ENCODE measurements around the gene EXOC3L4. TPM values are rescaled to one million over a fixed set of nuclear protein-coding genes. Genes with fewer than 3 reads are reported as not detected.

The EXOC3L4 gene
- total RNA-seq, 1 donor from 2014 or later: not detected

DNA sequence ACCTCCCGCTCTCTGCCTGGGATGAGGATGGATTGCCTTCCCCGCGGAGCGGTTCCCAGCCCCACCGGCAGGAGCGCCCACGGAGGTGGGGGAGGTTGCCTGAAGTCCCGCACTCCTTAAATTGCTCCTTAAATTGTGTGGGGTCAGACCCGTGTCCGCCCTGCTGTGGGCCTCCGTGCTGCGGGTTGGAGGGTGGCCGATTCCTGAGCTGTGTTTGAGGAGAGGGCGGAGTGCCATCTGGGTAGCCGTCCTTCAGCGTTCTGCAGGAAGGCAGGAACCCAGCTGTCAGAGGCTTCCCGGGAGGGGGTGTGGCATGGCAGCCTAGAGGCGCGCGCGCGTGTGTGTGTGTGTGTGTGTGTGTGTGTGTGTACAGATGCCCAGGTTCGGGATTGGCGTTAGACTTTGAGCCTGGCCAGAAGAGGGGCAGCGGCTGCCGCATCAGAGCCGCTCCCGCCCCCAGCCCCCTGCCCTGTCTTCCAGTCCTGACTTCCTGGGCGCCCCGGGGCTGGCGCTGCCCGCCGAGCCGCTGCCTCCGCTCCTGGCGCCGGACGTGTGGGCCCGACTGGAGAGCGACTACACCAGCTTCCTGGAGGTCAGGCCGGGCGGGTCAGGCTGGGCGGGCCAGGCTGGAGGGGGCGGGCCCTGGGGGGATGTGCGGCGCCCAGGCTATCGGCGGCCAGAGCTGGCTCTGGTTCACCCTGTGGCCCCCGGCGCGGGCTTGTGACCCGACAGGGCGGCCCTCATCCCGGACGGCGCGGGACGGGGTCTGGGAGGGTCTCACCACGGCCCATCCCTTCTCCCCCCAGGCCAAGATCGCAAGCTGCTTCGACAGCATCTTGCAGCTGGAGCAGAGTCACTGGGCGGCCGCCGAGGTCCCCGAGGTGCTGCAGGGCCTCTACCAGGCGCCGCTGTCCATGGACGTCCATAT is 9.2 kb downstream of the EXOC3L4 start:
- Histone ChIP-seq H3K9me3 (no peaks in the 10 kb centered on the region), H3K4me3 (peak overlapping the region; percentile 36 to 47), H3K27ac (no peak overlapping the region), H3K36me3 (no peaks in the 10 kb centered on the region), H3K27me3 (peaks cover 28% of the 10 kb centered on the region), H3K4me1 (peaks cover 3 to 13% of the 10 kb centered on the region in 2 donors)
- intact Hi-C loops (cut with DNase I): loop anchor here (2.0 to 10.0 kb wide), 2 partner anchors 81 to 409 kb away; no protein-coding TSS in a partner anchor
- no peak for DNase-seq (ENCODE audit: low spot score in 2 of 2)
- peak in 1 of 3 experiments; percentile 5 for TF ChIP-seq CTCF (IDR thresholded peaks at IDR 0.05)

- no peak for DNase-seq (ENCODE audit: low spot score in 2 of 2)
- H3K9me3 ChIP-seq: no peaks in the 10 kb centered on the region
- peaks cover 28% of the 10 kb centered on the region for H3K27me3 ChIP-seq
- peak overlapping the region in 1 of 2 donors; percentile 11 for H3K4me3 ChIP-seq
- H3K27ac ChIP-seq: no peak overlapping the region
- H3K4me1 ChIP-seq: peaks cover 3 to 13% of the 10 kb centered on the region in 2 donors
- no peaks in the 10 kb centered on the region for H3K36me3 ChIP-seq
- no peak for TF ChIP-seq CTCF (IDR thresholded peaks at IDR 0.05)
- intact Hi-C loops (cut with DNase I): loop anchor here (2.0 to 10.0 kb wide), 2 partner anchors 80 to 410 kb away; no protein-coding TSS in a partner anchor
These were observed 9.8 kb downstream of the EXOC3L4 start for GRCh38 chr14:103104389-103104653.

DNA sequence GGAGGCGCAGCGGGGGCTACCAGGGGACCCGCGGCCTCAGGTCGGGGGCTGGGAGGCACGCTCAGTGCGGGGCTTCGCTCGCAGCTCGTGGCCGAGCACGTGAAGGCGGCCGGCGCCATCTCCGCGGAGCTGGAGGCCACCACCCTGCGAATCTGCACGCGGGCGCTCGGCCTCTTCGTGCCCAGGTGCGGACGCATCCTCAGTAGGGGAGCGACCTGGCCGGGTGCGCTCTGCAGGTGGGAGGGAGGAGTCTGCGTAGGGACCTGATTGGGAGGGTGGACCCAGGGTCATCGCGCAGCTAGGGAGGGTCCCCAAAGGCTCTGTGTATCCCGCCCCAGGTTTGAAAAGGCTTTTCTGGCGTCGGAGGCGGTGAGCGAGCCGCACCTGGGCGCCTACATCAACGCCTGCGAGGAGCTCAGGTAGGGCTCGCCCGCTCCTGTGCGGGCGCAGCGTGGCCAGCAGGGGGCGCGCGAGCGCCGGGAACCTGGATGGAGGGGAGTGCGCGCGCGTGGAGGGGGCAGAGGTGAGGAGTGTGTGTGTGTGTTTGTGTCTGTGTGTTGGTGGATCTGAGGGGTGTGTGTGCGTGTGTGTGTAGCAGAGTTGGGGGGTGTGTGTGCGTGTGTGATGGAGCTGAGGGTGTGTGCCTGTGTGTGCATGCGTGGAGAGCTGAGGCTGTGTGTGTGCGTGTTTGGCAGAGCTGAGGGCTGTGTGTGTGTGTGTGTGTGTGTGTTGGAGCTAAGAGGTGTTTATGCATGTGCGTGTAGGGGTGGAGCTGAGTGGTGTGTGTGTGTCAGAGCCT is 10.3 kb downstream of the EXOC3L4 start:
- TF ChIP-seq CTCF (IDR thresholded peaks at IDR 0.05): peak; percentile 89 to 99 (median 99)
- no peaks in the 10 kb centered on the region for H3K36me3 ChIP-seq
- no peak overlapping the region for H3K27ac ChIP-seq
- DNase-seq (ENCODE audit: low spot score in 2 of 2): no peak
- peaks cover 3 to 13% of the 10 kb centered on the region in 2 donors for H3K4me1 ChIP-seq
- intact Hi-C loops (cut with DNase I): loop anchor here (1.0 to 10.0 kb wide), 3 partner anchors 80 to 410 kb away; no protein-coding TSS in a partner anchor
- no peaks in the 10 kb centered on the region for H3K9me3 ChIP-seq
- H3K4me3 ChIP-seq: peak overlapping the region in 1 of 2 donors; percentile 11
- H3K27me3 ChIP-seq: peaks cover 28% of the 10 kb centered on the region

DNA sequence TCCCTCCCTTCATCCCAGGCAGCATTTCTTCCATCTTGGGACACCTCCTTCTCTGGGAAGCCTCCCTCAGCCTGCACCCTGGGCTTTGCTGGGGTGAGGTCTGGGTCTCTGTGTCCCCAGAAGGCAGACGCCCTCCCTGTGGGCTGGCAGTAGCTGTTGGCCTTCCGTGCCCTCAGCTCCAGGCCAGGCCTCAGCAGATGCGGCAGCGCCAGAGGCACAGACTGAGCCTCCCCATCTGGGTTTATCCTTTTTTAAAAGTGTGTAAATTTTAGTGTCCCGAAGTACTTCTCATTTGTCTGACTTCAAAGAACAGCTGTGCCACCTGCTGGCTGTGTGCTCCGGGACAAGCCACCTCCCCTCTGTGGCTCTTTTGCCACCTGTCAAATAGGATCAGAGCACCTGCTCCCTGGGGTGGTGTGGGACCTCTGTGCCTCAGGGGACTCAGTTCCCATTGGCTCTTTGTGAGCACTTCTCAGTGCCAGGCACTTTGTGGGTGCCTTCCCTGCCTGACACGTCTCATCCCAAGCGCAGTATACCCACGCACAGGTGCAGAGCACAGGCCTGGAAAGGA is 11.1 kb downstream of the EXOC3L4 start:
- Histone ChIP-seq H3K4me3 (no peak overlapping the region), H3K4me1 (peaks cover 3 to 21% of the 10 kb centered on the region in 2 donors), H3K27ac (no peak overlapping the region), H3K36me3 (no peaks in the 10 kb centered on the region), H3K9me3 (no peaks in the 10 kb centered on the region), H3K27me3 (peaks cover 28% of the 10 kb centered on the region)
- no peak for DNase-seq (ENCODE audit: low spot score in 2 of 2)
- no peak for TF ChIP-seq CTCF (IDR thresholded peaks at IDR 0.05)
- intact Hi-C loops (cut with DNase I): loop anchor here (1.0 to 10.0 kb wide), 3 partner anchors 79 to 411 kb away; no protein-coding TSS in a partner anchor

DNA sequence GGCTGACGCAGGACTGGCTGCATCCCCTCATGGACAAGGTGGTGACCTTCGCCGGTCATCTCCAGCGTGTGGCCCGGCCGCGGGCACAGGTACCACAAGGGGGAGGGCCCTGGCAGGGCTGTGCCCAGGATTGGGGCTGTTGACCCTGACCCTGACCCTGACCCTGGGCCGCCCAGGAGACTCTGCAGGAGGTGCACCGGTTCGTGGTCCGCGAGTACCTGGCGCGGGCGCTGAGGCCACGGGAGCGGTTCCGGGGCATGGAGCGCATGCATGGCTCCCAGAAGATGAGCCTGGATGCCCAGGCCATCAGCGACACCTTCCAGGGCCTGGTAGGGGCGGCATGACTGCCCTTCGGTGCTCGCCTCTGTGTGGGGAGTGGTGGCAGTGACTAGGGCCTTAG is 12.9 kb downstream of the EXOC3L4 start:
- intact Hi-C loops (cut with DNase I): loop anchor here (10.0 kb wide), 1 partner anchor 413 kb away; no protein-coding TSS in a partner anchor
- H3K27me3 ChIP-seq: peaks cover 23% of the 10 kb centered on the region
- H3K9me3 ChIP-seq: no peaks in the 10 kb centered on the region
- peaks cover 3 to 24% of the 10 kb centered on the region in 2 donors for H3K4me1 ChIP-seq
- no peaks in the 10 kb centered on the region for H3K36me3 ChIP-seq
- TF ChIP-seq CTCF (IDR thresholded peaks at IDR 0.05): no peak
- H3K27ac ChIP-seq: no peak overlapping the region
- no peak for DNase-seq (ENCODE audit: low spot score in 2 of 2)
- no peak overlapping the region for H3K4me3 ChIP-seq

All from ascending aorta (tissue), 2 donors.